ENCODE data around the gene CDKL1.
A peak's percentile ranks its signal among the peaks of the same experiment; 100 is the strongest.
"Not testable (repeated sequence)": the region's sequence is repeated elsewhere in the genome, so short reads cannot be mapped to it uniquely, and the experiment has no call there.

Gene CDKL1

GRCh38 chr14:50333014-50333509, 63.6 kb downstream of the CDKL1 start:
- no peak for DNase-seq (ENCODE audit: low spot score)

DNA sequence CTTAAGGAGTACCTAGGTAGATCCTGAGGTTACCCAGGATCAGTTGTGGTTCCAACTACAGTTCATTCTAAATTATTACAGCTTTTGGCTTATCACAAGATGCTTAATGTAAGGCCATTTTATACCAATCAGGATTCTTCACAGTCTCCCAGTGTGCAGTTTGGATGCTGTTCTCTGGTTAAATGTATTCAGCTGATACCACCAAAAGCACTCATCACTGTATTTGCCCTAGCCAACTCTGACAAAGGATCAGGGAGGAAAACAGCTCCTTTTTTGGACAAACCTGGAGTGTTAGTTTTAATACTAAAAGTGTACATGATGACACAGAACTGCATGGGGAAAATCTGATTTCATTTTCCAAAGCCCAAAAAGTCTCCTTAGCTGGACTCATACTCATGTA, 65.1 kb downstream of the CDKL1 start:
- DNase-seq (ENCODE audit: low spot score), result no peak

GRCh38 chr14:50321009-50321660, 75.5 kb downstream of the CDKL1 start:
- DNase-seq (ENCODE audit: low spot score), result peak; percentile 87

DNA sequence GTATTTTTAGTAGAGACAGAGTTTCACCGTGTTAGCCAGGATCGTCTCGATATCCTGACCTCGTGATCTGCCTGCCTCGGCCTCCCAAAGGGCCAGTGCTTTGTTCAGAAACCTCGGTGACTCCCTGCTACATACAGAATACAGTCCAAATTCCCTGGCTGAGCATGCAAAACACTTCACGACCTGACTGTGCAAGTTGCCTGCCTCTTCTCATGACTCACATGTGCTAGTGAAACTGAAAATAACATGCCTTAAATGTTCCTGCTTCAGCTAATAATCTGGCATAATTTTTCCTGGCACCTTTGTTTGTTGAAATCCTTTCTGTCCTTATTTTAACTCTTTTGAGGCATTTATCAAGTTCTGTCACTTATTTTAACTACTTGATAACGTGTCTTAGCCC, 76.4 kb downstream of the CDKL1 start:
- DNase-seq (ENCODE audit: low spot score), result no peak

- no peak for DNase-seq (ENCODE audit: low spot score)
These were observed 77.0 kb downstream of the CDKL1 start for GRCh38 chr14:50319721-50320120.

- DNase-seq (ENCODE audit: low spot score), result no peak
These were observed 77.4 kb downstream of the CDKL1 start for GRCh38 chr14:50319293-50319692.

DNA sequence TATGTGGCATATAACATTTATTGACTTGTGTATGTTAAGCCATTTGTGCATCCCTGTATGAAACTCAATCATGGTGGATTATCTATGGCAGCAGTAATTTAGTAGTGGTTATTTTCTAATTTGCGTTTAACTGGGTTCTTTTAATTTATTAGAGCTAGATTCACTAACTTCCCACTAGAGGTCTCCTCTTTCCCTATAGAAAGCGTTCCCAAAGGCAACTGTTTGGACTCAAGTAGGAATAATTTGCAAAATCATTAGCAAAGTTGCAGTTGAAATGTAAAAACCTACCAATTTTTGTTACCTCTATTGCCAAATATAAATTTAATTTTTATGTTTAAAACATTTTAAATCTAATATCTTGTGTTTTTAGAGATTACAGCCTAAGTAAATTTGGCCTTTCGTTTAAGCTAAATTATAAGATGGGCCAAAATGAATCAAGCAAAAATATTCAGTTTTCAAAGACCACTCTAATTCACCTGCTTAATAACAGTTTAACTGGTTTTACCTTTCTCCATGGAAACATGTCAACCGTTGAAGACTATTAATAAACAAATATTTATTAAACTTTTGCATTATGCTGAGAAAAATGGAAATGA, 78.6 kb downstream of the CDKL1 start:
- peak; percentile 7 for DNase-seq (ENCODE audit: low spot score)

DNA sequence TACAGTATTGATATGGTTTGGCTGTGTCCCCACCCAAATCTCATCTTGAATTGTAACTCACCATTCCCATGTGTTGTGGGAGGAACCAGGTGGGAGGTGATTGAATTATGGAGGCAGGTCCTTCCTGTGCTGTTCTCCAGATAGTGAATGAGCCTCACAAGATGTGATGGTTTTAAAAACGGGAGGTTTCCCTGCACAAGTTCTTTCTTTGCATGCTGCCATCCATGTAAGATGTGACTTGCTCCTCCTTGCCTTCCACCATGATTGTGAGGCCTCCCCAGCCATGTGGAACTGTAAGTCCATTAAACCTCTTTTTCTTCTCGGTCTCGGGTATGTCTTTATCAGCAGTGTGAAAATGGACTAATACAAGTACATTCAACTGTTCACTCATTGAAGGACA, 82.6 kb downstream of the CDKL1 start:
- not testable (repeated sequence) for DNase-seq (ENCODE audit: low spot score)

GRCh38 chr14:50312734-50313054, 84.0 kb downstream of the CDKL1 start:
- peak; percentile 49 for DNase-seq (ENCODE audit: low spot score)

DNA sequence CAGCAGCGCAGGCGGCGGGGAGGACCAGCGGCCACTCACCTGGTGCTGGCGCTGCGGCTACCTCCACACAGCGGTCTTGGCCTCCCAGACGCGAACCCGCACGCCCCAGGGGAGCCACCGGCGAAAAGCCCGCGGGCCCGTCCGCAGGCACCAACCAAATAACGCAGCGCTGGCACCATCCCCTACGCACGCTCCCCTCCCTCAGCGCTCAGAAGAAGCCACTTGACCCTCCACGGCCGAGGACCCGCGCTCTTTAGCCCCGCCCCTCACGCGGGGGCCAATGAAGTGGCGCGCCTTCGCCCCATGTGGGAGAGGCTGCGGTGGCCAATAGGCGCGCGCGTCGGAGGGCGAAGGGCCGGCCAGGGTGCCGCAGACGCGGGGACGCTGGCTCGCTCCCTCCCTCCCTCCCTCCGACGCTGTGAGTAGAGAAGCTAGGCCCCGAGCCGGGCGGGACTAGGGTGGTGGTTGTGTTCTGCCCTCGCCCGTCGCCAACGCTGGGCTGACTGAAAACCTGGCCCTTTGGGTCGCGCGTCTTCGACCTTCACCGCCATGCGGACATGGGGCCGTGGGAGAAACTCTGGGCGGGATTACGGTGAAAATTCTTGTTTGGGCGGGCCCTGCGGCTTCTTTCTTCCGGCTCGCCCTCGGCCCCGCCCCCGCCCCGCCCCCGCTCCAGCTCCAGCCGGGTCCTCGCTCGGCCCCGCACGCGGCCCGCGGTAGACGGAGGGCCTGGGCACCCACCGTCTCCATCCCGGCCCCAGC, 84.5 kb downstream of the CDKL1 start, which contains the start of the genes DMAC2L and L2HGDH:
DMAC2L (plus strand) TSS at position 353 of the 762 bp plus-strand sequence. CDS start 9,164 bp downstream, outside the sequence.
L2HGDH (minus strand) TSS at position 258 of the 762 bp plus-strand sequence; CDS start at position 179, 79 bp downstream.
- peak; percentile 87 for DNase-seq (ENCODE audit: low spot score)

DNA sequence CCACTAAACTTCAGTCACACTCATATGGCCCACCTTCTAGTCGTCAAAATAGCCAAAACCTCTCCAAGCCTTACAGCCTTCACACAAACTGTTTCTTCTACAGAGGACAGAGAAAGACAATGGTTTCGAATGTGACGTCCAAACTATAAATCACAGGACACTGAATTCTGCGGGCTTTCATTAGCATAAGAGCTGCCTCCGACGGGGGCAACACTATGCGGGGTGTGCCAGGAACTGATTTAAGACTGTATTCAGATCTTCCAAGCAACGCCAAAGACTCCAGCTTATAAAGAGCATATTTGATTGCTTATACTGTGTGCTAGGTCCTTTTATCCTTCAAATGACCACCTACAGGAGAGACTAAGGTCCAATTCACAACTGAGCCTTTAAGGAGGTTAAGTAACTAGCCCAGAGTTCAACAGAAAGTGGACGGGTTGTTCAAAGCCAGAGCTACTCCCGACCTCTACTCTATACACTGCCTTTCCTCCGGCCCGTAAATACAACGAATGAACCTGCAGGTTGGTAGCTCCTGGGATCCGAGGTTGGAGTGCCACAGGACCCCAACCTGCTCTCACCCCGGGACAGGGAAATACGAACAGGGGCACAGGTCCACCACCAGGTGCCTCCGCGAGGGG, 85.2 kb downstream of the CDKL1 start:
- no peak for DNase-seq (ENCODE audit: low spot score)

DNA sequence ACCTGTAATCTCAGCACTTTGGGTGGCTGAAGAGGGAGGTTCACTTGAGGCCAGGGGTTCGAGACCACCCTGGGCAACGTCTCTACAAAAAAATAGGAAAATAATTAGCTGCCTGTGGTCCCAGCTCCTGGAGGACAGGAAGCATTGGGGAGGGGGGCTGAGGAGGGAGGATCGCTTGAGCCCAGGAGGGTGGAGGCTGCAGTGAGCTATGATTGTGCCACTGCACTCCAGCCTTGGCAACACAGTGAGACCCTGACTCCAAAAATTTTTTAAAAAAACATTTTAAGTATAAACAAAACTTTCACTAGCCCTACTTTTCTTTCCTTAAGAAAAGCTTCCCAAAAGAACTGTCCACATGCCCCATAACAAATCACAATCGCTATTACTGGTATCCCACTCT, 86.2 kb downstream of the CDKL1 start:
- DNase-seq (ENCODE audit: low spot score), result no peak

GRCh38 chr14:50308363-50308915, 88.2 kb downstream of the CDKL1 start:
- DNase-seq (ENCODE audit: low spot score), result no peak

DNA sequence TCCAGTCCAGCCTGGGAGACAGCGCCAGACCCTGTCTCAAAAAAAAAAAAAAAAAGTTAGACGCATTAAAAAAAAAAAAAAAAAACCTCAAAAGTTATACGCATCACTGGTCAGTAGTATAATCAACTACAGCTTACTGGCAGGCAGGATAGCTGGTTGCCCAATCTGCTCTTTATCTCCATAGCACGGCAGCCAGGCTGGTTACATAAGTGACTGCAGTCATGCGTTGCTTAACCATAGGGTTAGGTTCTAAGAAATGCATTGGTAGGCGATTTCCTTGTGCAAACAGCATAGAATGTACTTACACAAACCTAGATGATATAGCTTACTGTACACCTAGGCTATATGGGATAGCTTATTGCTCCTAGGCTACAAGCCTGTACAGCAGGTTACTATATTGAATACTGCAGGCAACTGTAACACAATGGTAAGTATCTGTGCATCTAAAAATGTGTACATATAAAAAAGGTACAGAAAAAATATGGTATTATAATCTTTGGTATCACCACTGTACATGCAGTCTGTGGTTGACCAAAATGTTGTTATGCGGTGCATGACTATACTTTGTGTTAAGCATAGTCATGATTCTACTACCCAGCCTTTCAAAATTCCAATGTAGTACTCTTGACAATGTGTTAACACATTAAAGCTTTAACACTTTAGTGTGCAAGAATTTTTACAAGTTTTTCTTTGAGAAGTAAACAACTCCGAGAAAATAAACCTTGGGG, 92.8 kb downstream of the CDKL1 start:
- DNase-seq (ENCODE audit: low spot score), result no peak

GRCh38 chr14:50301914-50302313, 94.8 kb downstream of the CDKL1 start:
- DNase-seq (ENCODE audit: low spot score), result no peak

- no peak for DNase-seq (ENCODE audit: low spot score)
These were observed 97.1 kb downstream of the CDKL1 start for GRCh38 chr14:50299585-50299984.

- no peak for DNase-seq (ENCODE audit: low spot score)
These were observed 106.4 kb downstream of the CDKL1 start for GRCh38 chr14:50290306-50290705.

GRCh38 chr14:50288146-50288545, 108.5 kb downstream of the CDKL1 start:
- no peak for DNase-seq (ENCODE audit: low spot score)

DNA sequence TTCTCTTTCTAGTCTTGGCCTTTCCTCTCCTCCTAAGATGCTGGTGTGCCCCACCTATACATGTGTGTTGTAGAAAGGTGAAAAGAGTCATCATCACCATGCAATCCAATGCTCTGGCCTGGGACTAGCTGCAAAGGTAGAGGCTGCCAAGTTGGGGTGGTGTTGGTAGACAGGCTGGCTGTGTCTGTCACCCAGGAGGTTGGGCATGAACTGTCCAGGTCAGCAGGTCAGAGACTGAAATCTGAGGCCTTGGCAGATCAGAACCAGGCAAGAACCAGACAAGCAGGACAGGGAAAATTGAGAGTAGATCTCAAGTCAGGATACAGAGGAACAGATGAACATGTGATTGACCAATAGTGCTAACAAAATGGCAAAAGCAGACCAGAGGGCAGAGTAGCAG, 110.8 kb downstream of the CDKL1 start:
- no peak for DNase-seq (ENCODE audit: low spot score)

All from CD4-positive, alpha-beta T cell treated with Interleukin-6 at 100 ng/mL for 8 hours (primary cell).